Stimulated activated CD4-positive, alpha-beta T cell treated with anti-CD3 and anti-CD28 coated beads, Interleukin-1b, Interleukin-23, amount 100 ng/mL, for 1 hour (primary cell): ENCODE results near the gene NCAPG.

Source experiments
- DNase-seq, 2 donors: peaks; one replicate each; pipeline ENCODE4 v3.0.0-alpha.2; 2020; ENCODE audit warnings: low read depth in 2 of 2

The NCAPG gene

GRCh38 chr4:17876943-17877342 is 66.2 kb downstream of the NCAPG start:
- DNase-seq: no peak

- DNase-seq: no peak
Measured at GRCh38 chr4:17877661-17878060, 66.9 kb downstream of the NCAPG start.

GRCh38 chr4:17884063-17884462 is 73.3 kb downstream of the NCAPG start:
- no peak for DNase-seq

- no peak for DNase-seq
Measured at GRCh38 chr4:17884511-17884910, 73.7 kb downstream of the NCAPG start.

GRCh38 chr4:17889692-17890091 is 78.9 kb downstream of the NCAPG start:
- DNase-seq: no peak

- DNase-seq: no peak
Measured at GRCh38 chr4:17894421-17894820, 83.6 kb downstream of the NCAPG start.
